ENCODE data around the gene ST6GALNAC3.

The ST6GALNAC3 gene

DNA sequence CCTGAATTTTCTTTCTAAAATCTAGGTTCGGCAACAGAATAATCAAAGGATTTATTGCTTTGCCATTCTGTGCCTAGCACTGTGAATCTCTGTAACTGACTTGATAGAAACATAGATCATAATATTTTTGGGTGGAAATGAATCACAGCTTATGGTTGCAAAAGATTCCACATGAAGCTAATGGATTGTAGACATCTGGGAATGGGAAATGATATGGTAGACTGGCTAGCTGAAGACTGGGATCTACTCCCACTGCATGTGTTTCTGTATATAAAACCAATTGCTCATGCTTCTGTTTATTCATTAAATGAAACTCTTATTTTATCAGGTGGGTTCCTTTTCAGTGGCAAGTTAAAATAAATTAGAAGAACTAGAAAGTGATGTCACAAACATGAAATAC, 395.6 kb downstream of the ST6GALNAC3 start:
- H3K4me3 ChIP-seq (ENCODE audit: low read length) = no peak overlapping the region
- TF ChIP-seq, protein P1, sequence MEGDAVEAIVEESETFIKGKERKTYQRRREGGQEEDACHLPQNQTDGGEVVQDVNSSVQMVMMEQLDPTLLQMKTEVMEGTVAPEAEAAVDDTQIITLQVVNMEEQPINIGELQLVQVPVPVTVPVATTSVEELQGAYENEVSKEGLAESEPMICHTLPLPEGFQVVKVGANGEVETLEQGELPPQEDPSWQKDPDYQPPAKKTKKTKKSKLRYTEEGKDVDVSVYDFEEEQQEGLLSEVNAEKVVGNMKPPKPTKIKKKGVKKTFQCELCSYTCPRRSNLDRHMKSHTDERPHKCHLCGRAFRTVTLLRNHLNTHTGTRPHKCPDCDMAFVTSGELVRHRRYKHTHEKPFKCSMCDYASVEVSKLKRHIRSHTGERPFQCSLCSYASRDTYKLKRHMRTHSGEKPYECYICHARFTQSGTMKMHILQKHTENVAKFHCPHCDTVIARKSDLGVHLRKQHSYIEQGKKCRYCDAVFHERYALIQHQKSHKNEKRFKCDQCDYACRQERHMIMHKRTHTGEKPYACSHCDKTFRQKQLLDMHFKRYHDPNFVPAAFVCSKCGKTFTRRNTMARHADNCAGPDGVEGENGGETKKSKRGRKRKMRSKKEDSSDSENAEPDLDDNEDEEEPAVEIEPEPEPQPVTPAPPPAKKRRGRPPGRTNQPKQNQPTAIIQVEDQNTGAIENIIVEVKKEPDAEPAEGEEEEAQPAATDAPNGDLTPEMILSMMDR (IDR thresholded peaks at IDR 0.05; ENCODE audit: insufficient read depth, low read depth, low read length, missing control alignments) = no peak
- DNase-seq (ENCODE audit: low read depth) = no peak

DNA sequence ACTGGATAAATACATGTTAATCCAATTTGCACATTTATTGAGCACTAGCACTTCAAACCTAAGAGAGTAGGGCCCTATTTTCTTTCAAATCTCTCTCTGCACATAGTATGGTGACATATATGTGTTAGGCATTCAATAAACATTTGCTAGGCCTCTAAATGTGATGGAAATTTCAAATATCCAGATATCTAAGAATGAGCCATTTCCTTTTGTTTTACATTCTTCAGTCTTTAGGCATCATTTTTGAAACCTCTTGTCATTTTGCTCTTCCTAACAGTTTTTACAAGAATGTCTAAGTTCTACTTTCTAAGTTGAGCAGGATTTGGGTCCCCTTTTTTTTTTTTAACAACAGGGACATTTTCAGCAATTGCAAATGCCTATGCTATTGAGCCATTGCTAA, 397.0 kb downstream of the ST6GALNAC3 start:
- H3K4me3 ChIP-seq (ENCODE audit: low read length) = no peak overlapping the region
- no peak for DNase-seq (ENCODE audit: low read depth)
- TF ChIP-seq, protein P1 (IDR thresholded peaks at IDR 0.05; ENCODE audit: insufficient read depth, low read depth, low read length, missing control alignments) = no peak

GRCh38 chr1:76473591-76473990, 399.0 kb downstream of the ST6GALNAC3 start:
- TF ChIP-seq, protein P1 (IDR thresholded peaks at IDR 0.05; ENCODE audit: insufficient read depth, low read depth, low read length, missing control alignments) = no peak
- no peak overlapping the region for H3K4me3 ChIP-seq (ENCODE audit: low read length)
- DNase-seq (ENCODE audit: low read depth) = no peak

- TF ChIP-seq, protein P1 (IDR thresholded peaks at IDR 0.05; ENCODE audit: insufficient read depth, low read depth, low read length, missing control alignments) = no peak
- no peak overlapping the region for H3K4me3 ChIP-seq (ENCODE audit: low read length)
- no peak for DNase-seq (ENCODE audit: low read depth)
Measured at GRCh38 chr1:76474922-76475321, 400.4 kb downstream of the ST6GALNAC3 start.

GRCh38 chr1:76477156-76477555, 402.6 kb downstream of the ST6GALNAC3 start:
- DNase-seq (ENCODE audit: low read depth) = no peak
- H3K4me3 ChIP-seq (ENCODE audit: low read length) = no peak overlapping the region
- TF ChIP-seq, protein P1 (IDR thresholded peaks at IDR 0.05; ENCODE audit: insufficient read depth, low read depth, low read length, missing control alignments) = no peak

DNA sequence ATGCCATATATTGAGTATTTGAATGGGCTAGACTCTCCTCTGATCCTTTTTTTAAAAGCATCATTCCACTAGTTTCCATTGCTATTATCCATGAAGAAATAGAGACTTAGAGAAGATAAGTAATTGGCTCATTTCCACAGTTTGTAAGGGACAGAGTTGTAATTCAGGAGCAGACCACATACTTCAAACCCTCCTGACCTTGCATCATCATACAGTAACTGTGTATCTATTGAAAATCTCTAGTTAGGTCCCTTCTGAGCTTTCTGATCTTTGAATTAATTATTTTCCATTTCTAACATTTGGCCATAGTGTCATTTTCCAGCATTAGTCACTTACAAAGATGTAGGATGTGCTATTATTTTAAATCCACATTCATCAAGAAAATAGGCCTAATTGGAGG, 406.3 kb downstream of the ST6GALNAC3 start:
- no peak overlapping the region for H3K4me3 ChIP-seq (ENCODE audit: low read length)
- TF ChIP-seq, protein P1 (IDR thresholded peaks at IDR 0.05; ENCODE audit: insufficient read depth, low read depth, low read length, missing control alignments) = no peak
- no peak for DNase-seq (ENCODE audit: low read depth)

GRCh38 chr1:76481672-76482071, 407.1 kb downstream of the ST6GALNAC3 start:
- TF ChIP-seq, protein P1 (IDR thresholded peaks at IDR 0.05; ENCODE audit: insufficient read depth, low read depth, low read length, missing control alignments) = no peak
- no peak overlapping the region for H3K4me3 ChIP-seq (ENCODE audit: low read length)
- no peak for DNase-seq (ENCODE audit: low read depth)

Measured in epithelial cell of esophagus (primary cell).